BE2C (cell line): ENCODE results near the gene PROCA1.
A peak's percentile ranks its signal among the peaks of the same experiment; 100 is the strongest.

ENCODE experiments used
- DNase-seq: peaks from one replicate; pipeline ENCODE4 v3.0.0-alpha.2; 2020
- H3K27me3 ChIP-seq: fragments of 250-450 bp; sonication (Bioruptor Pico); 2 replicates; pipeline ENCODE4 v1.5.1; 2020; ENCODE audit warnings: mild to moderate bottlenecking
- H3K36me3 ChIP-seq: fragments of 250-450 bp; sonication (Bioruptor Pico); 2 replicates; pipeline ENCODE4 v1.5.1; 2020; ENCODE audit warnings: mild to moderate bottlenecking
- H3K4me1 ChIP-seq: fragments of 250-450 bp; sonication (Bioruptor Pico); 2 replicates; pipeline ENCODE4 v1.5.1; 2020
- H3K4me3 ChIP-seq: 2 replicates; pipeline ENCODE4 v1.5.1; 2011; ENCODE audit warnings: low read depth, low read length
- H3K9me3 ChIP-seq: fragments of 250-450 bp; sonication (Bioruptor Pico); 2 replicates; pipeline ENCODE4 v1.5.1; 2020
- TF ChIP-seq, protein P1 (sequence below): IDR thresholded peaks from 2 replicates; pipeline ENCODE4 v1.5.1; 2012; ENCODE audit warnings: mild to moderate bottlenecking, low read depth, low read length

Gene PROCA1

DNA sequence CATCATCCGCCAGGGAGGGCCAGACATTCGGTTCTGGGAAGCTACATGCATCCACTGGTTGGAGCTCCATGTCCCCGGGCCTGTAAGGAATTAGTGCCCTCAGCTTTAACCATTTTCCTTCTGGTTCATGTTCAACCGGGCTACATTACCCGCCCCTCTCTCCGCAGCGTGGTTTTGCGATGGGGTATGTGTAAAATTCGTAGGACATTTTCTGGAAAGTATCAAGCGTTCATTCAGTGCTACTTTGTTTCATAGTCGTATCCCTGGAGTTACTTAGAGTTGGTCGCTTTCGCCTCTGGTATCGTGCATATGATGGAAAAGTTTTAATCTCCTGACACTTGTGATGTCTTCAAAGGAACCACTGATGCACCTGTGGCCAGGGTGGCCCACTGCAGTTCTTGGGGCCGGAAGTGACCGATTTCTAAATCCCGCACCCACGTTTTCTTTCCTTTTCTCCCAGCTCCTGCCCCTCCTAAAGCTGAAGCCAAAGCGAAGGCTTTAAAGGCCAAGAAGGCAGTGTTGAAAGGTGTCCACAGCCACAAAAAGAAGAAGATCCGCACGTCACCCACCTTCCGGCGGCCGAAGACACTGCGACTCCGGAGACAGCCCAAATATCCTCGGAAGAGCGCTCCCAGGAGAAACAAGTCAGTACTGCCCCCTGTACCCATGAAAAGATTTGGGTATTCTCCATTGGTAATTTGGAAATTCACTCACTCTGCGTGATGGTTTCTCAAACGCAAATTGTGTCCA lies 8.7 kb upstream of the PROCA1 start:
- Histone ChIP-seq H3K36me3 (peaks cover 53% of the 10 kb centered on the region), H3K4me3 (peak overlapping the region; percentile 93), H3K4me1 (peaks cover 3% of the 10 kb centered on the region; the same call in 1 of the 2 replicates), H3K9me3 (no peaks in the 10 kb centered on the region), H3K27me3 (no peaks in the 10 kb centered on the region)
- DNase-seq: no peak
- TF ChIP-seq, protein P1, sequence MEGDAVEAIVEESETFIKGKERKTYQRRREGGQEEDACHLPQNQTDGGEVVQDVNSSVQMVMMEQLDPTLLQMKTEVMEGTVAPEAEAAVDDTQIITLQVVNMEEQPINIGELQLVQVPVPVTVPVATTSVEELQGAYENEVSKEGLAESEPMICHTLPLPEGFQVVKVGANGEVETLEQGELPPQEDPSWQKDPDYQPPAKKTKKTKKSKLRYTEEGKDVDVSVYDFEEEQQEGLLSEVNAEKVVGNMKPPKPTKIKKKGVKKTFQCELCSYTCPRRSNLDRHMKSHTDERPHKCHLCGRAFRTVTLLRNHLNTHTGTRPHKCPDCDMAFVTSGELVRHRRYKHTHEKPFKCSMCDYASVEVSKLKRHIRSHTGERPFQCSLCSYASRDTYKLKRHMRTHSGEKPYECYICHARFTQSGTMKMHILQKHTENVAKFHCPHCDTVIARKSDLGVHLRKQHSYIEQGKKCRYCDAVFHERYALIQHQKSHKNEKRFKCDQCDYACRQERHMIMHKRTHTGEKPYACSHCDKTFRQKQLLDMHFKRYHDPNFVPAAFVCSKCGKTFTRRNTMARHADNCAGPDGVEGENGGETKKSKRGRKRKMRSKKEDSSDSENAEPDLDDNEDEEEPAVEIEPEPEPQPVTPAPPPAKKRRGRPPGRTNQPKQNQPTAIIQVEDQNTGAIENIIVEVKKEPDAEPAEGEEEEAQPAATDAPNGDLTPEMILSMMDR: 0 out of 2 replicates have a peak, but pooled peaks have one; percentile 2

DNA sequence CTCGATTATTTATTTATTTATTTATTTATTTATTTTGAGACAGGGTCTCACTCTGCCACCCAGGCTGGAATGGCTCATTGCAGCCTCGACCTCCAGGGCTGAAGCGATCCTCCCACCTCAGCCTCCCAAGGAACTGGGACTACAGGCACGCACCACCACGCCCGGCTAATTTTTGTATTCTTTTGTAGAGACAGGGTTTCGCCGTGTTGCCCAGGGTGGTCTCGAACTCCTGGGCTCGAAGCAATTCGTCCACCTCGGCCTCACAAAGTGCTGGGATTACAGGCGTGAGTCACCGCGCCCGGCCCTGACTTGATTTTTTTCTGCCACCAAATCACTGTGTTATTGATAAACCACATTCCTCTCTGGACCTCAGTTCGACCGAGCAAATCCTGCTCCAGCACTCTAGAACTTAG lies 7.3 kb upstream of the PROCA1 start:
- Histone ChIP-seq H3K36me3 (peaks cover 40% of the 10 kb centered on the region), H3K4me1 (no peaks in the 10 kb centered on the region), H3K4me3 (peak overlapping the region; percentile 46), H3K9me3 (no peaks in the 10 kb centered on the region), H3K27me3 (no peaks in the 10 kb centered on the region)
- TF ChIP-seq, protein P1: no peak
- DNase-seq: no peak

DNA sequence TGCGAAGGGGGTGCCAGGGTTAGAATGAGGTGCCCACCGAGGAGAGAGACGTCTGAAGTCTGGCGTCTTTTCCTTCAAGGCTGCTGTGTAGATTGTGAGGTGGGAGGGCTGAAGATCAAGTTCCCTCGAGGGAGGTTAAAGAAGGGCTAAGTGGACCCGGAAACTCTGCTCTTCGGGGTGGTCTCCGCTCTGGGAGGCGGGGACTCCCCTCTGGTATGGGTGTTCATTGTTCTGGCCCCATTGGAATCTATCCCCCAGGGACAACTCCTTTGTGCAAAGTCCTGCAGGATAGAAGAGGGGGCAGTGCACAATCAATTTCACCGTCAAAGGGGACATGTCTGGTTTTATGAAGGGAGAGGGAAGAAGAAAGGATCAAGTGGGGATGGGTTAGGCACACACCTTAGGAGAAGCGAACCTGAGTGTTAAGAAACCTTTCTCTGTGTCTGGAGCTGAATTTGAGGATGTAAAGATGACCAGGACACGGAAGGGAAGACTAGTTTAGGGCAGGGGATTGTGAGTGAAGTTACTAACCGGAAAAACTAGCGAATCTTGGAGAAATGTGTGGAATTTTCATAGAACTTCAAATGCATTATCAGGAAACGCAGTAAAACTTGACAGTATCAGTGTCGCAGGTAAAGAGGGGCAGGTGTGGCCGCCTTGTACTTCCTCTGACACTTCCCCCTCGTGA lies 6.8 kb upstream of the PROCA1 start:
- no peaks in the 10 kb centered on the region for H3K9me3 ChIP-seq
- peaks cover 36% of the 10 kb centered on the region for H3K36me3 ChIP-seq
- no peaks in the 10 kb centered on the region for H3K4me1 ChIP-seq
- TF ChIP-seq, protein P1: no peak
- no peak for DNase-seq
- no peaks in the 10 kb centered on the region for H3K27me3 ChIP-seq
- H3K4me3 ChIP-seq: no peak overlapping the region

DNA sequence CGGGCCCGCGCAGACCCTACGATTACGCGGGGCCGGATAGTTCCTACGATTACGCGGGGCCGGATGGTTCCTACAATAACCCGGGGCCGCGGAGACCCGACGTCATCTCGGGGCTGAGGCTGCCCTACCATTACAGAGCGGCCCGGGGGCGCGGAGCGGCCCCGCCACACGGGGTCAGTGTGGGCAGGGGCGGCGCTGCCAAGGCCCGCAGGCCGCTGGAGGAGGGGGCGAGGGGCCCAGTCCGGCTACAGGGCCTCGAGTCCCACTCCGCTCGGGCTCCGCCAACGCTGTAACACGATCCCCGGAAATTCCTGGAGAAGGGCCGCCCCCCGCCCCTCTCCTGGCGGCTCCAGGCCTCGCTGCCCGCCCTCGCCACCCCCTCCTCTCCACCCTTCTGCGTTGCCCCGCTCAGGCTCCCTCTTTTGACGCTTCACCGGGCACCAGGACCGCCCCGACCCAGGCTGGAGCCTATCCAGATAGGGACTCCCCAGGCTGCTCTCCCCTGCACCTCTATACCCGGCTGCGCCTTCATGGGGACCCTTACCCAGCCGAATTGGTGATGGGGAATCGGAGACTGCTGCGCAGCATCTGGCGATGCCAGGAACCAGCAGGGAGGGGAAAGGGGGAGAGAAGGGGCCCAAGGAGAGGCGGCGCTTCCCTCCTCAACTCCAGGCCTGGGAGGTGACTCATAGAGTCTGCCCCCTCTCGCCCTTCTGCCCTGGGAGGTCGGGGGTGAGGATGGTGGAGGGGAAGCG lies 6.1 kb upstream of the PROCA1 start, which contains the start of gene RAB34:
Gene RAB34, minus strand, starts transcription at position 291 of the 755 bp plus-strand sequence. CDS start 602 bp downstream, outside the sequence.
- H3K27me3 ChIP-seq: no peaks in the 10 kb centered on the region
- TF ChIP-seq, protein P1: no peak
- no peak within 1 kb of the TSS for H3K4me3 ChIP-seq
- no peak for DNase-seq
- no peaks in the 10 kb centered on the region for H3K9me3 ChIP-seq
- H3K36me3 ChIP-seq: peaks cover 29% of the 10 kb centered on the region
- H3K4me1 ChIP-seq: no peaks in the 10 kb centered on the region

DNA sequence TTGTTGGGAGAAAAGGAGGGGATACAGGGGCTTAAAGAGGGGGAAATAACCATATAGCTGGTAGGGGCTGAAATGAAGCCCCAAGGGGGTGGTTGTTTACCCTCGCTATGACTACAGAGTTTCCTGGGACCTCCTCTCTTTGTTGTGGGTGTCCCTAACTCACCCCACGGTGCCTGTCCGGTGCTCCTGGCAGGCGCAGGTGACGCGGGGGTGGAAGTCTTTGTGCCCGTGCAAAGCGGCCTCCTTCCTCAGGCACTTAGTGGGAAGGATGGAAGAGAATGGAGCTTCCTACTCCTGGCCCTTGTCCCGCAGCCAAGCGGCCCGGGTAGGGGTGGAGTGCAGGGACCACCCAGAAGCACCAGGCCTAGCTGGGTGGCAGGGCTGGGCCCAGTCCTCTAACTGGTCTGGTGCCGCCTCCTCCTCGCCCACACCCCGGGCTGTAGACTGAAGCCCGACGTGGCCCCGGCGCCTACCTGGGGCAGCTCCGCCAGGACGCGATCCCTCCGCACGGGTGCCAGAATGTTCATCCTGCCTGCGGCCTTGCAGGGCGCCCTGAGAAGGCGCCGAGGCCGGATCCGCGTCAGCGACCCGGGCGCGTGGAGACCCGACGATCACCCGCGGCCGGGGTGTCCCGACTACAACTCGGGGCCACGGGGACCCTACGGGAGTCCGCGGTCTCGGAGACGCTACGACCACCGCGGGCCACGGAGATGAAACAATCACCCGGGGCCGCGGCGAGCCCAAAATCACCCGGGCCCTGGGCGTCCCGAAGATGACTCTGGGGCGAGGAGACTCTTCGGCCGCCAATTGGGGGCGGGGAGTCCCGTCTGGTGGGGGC lies 5.3 kb upstream of the PROCA1 start:
- Histone ChIP-seq H3K36me3 (peaks cover 21% of the 10 kb centered on the region), H3K4me1 (no peaks in the 10 kb centered on the region)
- no peak for DNase-seq

More for the DNA sequence above, 5.3 kb upstream of the PROCA1 start:
- Histone ChIP-seq H3K9me3 (no peaks in the 10 kb centered on the region), H3K4me3 (no peak overlapping the region), H3K27me3 (no peaks in the 10 kb centered on the region)
- TF ChIP-seq, protein P1: no peak
